ENCODE data around the gene CMIP. TPM values are rescaled to one million over a fixed set of nuclear protein-coding genes. Genes with fewer than 3 reads are reported as not detected.

CMIP gene
- total RNA-seq, 1 donor from 2014 or later, result 6.6 TPM

DNA sequence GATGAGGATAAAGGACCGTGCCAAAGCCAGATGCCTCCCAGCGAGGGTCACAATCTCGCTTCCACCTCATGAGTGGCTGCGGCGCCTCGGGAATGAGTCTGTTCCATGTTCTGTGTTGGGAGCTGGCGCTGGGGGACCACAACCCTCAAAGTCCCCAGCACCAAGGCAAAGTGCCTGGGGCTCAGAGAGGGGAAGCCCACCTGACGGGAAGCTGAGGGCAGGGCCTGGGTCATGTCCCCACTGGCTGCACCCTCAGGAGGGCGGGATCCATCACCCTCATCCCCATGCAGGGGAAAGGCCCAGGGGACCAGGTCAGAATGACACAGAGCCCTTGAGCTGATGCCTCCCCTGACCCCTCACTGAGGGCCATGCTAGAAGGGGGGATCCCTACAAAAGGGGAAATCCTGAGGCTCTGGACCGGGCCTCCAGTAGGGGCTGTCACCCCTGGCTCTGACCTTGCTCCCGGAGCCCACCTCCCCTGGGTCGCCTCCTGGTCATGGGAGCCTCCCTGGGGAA lies 183.2 kb downstream of the CMIP start:
- DNase-seq (ENCODE audit: low spot score), result no peak
- Histone ChIP-seq H3K27ac (no peak overlapping the region), H3K4me1 (peaks cover 28% of the 10 kb centered on the region), H3K27me3 (no peaks in the 10 kb centered on the region), H3F3A (ENCODE audit: low read depth) (peaks cover 27% of the 10 kb centered on the region), H3K4me2 (no peak overlapping the region), H3K4me3 (no peak overlapping the region), H3K79me2 (ENCODE audit: low read depth) (peaks cover 18% of the 10 kb centered on the region), H2AFZ (replicated peaks) (no peak overlapping the region), H3K9me3 (ENCODE audit: low read depth) (no peaks in the 10 kb centered on the region), H3K9ac (no peak overlapping the region), H3K36me3 (no peaks in the 10 kb centered on the region), H4K20me1 (ENCODE audit: low read depth) (peaks cover 58% of the 10 kb centered on the region)
- Mint-ChIP-seq H3K9me3 (no peaks in the 10 kb centered on the region), H3K27me3 (ENCODE audit: insufficient read depth, low read depth) (no peaks in the 10 kb centered on the region), H3K4me1 (peaks cover 48% of the 10 kb centered on the region), H3K4me3 (no peak overlapping the region), H3K36me3 (peaks cover 2% of the 10 kb centered on the region), H3K27ac (peak overlapping the region; percentile 19)
- TF ChIP-seq, protein P1, sequence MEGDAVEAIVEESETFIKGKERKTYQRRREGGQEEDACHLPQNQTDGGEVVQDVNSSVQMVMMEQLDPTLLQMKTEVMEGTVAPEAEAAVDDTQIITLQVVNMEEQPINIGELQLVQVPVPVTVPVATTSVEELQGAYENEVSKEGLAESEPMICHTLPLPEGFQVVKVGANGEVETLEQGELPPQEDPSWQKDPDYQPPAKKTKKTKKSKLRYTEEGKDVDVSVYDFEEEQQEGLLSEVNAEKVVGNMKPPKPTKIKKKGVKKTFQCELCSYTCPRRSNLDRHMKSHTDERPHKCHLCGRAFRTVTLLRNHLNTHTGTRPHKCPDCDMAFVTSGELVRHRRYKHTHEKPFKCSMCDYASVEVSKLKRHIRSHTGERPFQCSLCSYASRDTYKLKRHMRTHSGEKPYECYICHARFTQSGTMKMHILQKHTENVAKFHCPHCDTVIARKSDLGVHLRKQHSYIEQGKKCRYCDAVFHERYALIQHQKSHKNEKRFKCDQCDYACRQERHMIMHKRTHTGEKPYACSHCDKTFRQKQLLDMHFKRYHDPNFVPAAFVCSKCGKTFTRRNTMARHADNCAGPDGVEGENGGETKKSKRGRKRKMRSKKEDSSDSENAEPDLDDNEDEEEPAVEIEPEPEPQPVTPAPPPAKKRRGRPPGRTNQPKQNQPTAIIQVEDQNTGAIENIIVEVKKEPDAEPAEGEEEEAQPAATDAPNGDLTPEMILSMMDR (IDR thresholded peaks at IDR 0.05), result no peak
- TF ChIP-seq EZH2 (IDR thresholded peaks at IDR 0.05) (no peak), EZH2phosphoT487 (IDR thresholded peaks at IDR 0.05) (no peak)

DNA sequence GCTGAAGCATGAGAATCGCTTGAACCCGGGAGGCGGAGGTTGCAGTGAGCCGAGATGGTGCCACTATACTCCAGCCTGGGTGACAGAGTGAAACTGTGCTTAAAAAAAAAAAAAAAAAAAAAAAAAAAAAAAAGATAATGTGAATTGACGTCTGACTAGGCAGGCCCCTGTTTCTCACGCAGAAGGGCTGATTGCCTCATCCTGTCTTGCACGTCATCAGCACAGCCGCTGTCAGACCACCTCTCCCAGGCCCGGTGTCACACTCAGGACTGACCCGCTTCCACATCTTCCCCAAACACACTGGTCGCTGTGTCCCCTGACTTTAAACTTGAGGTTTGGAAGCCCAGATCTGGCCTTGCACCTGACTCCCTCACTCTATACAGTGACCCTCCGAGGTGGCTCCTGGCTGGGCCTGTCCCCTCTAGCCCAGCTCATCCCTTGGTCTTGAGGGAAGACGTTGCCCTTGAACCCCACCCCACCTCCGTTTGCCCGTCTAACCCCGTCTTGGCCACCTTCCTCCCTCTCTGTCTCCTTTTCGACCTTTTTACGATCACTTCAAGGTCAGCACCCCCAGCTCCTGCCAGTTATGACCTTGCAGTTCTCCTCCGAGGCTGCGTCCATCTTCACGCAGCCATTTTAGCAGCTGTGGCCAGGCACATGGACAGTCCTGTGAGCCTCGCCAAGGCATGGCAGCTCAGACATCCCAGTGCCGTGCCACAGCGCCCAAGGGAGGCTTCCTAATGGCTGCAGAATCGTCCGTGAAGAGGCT lies 184.6 kb downstream of the CMIP start:
- peaks cover 3% of the 10 kb centered on the region for H3K27me3 Mint-ChIP-seq (ENCODE audit: insufficient read depth, low read depth)
- peaks cover 42% of the 10 kb centered on the region for H3F3A ChIP-seq (ENCODE audit: low read depth)
- no peaks in the 10 kb centered on the region for H3K27me3 ChIP-seq
- H3K4me3 Mint-ChIP-seq, result peak overlapping the region; percentile 34
- no peaks in the 10 kb centered on the region for H3K9me3 Mint-ChIP-seq
- peaks cover 11% of the 10 kb centered on the region for H3K79me2 ChIP-seq (ENCODE audit: low read depth)
- H3K27ac ChIP-seq, result no peak overlapping the region
- no peaks in the 10 kb centered on the region for H3K9me3 ChIP-seq (ENCODE audit: low read depth)
- H3K4me1 Mint-ChIP-seq, result peaks cover 58% of the 10 kb centered on the region
- H3K27ac Mint-ChIP-seq, result peak overlapping the region; percentile 95
- H3K36me3 Mint-ChIP-seq, result peaks cover 2% of the 10 kb centered on the region
- peaks cover 42% of the 10 kb centered on the region for H3K4me1 ChIP-seq
- H3K36me3 ChIP-seq, result no peaks in the 10 kb centered on the region
- DNase-seq (ENCODE audit: low spot score), result no peak
- H4K20me1 ChIP-seq (ENCODE audit: low read depth), result peaks cover 66% of the 10 kb centered on the region
- TF ChIP-seq EZH2phosphoT487 (IDR thresholded peaks at IDR 0.05), result no peak
- TF ChIP-seq, protein P1 (IDR thresholded peaks at IDR 0.05), result no peak
- no peak for TF ChIP-seq EZH2 (IDR thresholded peaks at IDR 0.05)
- H2AFZ ChIP-seq (replicated peaks), result no peak overlapping the region
- no peak overlapping the region for H3K4me2 ChIP-seq
- no peak overlapping the region for H3K9ac ChIP-seq
- no peak overlapping the region for H3K4me3 ChIP-seq

DNA sequence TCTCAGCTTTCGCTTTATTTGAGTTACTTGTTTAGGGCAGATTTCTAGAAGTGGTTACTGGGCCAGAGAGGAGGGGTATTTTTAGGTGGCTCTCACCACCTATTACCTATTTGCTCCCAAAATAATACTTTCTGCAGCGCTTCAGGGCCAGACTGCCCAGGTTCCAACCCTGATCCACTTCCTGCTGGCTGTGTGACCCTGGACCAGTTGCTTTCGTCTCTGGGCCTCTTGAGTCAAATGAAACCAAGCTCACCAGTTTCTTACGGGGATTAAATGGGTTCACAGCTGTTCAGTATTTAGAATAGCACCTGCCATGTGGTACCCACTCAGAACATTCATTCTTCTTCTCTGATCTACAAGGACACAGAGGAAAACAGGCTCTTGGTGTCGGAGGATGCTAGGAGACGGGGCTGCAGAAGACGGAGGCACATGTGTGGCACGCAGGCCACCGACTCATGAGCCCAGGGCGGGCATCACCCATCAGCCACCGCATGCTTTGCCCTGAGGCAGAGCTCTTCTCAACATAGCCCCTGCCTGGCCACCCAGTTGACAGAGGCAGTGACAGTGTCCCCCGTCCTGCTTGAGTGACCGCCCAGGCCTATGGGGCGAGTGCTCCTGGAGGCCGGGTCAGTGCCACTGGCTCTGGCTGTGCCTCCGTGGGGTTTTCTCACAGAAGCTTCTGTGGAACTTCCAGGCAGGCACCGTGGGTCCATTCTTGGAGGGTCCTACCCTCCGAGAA lies 185.5 kb downstream of the CMIP start:
- Histone ChIP-seq H3K27ac (no peak overlapping the region), H2AFZ (replicated peaks) (no peak overlapping the region), H4K20me1 (ENCODE audit: low read depth) (peaks cover 75% of the 10 kb centered on the region), H3F3A (ENCODE audit: low read depth) (peaks cover 50% of the 10 kb centered on the region), H3K4me3 (no peak overlapping the region), H3K9me3 (ENCODE audit: low read depth) (no peaks in the 10 kb centered on the region), H3K4me2 (peak overlapping the region; percentile 52), H3K27me3 (no peaks in the 10 kb centered on the region), H3K9ac (no peak overlapping the region), H3K4me1 (peaks cover 49% of the 10 kb centered on the region), H3K79me2 (ENCODE audit: low read depth) (peaks cover 11% of the 10 kb centered on the region), H3K36me3 (no peaks in the 10 kb centered on the region)
- TF ChIP-seq, protein P1 (IDR thresholded peaks at IDR 0.05), result no peak
- TF ChIP-seq EZH2phosphoT487 (IDR thresholded peaks at IDR 0.05) (no peak), EZH2 (IDR thresholded peaks at IDR 0.05) (no peak)
- peak overlapping the region; percentile 95 for H3K27ac Mint-ChIP-seq
- peaks cover 3% of the 10 kb centered on the region for H3K27me3 Mint-ChIP-seq (ENCODE audit: insufficient read depth, low read depth)
- peaks cover 2% of the 10 kb centered on the region for H3K36me3 Mint-ChIP-seq
- no peak for DNase-seq (ENCODE audit: low spot score)
- no peaks in the 10 kb centered on the region for H3K9me3 Mint-ChIP-seq
- H3K4me3 Mint-ChIP-seq, result no peak overlapping the region
- H3K4me1 Mint-ChIP-seq, result peaks cover 63% of the 10 kb centered on the region

Measured in neural progenitor cell (in vitro differentiated cells).